ENCODE measurements around the gene PRDX2.
"Not testable (repeated sequence)": the region's sequence is repeated elsewhere in the genome, so short reads cannot be mapped to it uniquely, and the experiment has no call there.

PRDX2 gene

DNA sequence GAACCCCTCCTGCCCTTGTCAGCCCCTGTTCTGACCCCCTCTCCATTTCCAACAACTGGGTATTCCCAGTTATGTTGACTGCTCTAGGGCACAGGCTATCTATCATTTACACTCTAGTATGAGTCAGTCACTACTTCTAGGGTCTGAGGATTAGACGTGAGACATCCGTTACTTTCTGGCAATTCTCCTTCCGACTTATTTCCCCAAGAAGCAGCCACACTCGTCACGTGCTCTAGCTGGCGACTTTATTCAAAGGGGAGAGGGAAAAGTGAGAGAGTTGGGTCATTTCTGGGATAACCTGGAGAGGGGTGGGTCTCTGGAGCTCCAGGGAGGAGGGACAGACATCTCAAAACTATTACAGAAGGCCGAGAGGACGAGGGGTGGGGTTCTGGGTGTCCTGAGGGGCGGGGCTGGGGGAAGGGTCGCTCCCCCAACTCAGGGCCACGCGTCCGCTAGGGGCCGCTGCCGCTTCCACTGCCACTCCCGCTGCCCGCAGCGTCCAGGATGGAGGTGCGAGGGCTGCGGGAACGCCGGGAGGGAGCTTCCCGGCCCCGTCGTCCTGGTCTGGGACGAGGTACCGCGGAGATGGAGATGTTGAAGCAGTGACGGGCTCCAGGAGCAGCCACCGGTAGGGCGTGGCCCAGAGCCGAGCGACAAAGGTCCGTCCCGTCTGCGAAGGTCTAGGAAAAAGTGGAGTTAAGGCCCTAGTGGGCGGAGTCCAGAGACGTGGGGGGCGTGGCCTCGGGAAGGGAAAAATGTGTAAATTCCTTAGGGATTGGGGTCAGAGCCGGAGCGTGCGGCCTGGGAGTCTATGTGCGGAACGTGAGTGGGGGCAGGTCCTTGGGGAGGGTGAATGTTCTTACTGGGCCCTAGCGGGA, 23.9 kb upstream of the PRDX2 start:
- no peak for DNase-seq

DNA sequence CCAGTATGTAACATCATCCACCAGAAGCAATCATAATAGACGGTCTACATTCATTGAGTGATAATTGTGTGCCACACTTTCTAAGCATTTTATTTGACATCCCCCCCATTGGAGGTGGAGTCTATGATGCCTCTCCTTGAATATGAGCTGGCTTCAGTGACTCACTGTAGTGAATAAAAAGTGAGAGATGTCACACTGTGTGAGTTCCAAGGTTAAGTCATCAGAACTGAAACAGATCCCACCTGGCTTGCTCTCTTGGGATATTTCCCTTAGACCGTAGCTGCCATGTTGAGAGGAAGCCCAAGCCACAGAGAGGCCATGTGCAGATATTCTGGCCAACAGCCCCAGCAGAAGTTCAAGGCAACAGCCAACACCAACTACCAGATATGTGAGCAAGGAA, 20.2 kb upstream of the PRDX2 start:
- no peak for DNase-seq

DNA sequence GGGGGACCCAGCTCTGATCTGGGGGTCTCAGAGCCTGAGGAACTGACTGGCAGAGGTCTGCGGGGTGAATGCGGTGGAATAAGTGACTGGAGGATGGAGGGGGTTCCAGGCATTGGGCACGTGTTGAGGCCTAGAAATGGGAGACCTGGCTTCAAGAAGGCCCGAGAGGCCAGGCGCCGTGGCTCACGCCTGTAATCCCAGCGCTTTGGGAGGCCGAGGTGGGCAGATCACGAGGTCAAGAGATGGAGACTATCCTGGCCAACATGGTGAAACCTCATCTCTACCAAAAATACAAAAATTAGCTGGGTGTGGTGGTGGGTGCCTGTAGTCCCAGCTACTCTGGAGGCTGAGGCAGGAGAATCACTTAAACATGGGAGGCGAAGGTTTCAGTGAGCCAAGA, 16.2 kb upstream of the PRDX2 start:
- not testable (repeated sequence) for DNase-seq

DNA sequence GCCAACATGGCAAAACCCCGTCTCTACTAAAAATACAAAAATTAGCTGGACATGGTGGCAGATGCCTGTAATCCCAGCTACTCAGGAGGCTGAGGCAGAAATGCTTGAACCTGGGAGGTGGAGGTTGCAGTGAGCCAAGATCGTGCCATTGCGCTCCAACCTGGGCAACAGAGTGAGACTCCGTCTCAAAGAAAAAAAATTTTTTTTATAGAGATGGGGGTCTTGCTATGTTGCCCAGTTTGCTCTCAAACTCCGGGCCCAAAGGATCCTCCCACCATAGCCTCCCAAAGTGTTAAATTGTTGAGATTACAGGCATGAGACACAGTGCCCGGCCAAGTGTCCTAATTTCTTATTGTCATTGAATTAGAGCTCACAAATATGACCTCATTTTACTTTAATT, 15.6 kb upstream of the PRDX2 start:
- not testable (repeated sequence) for DNase-seq

DNA sequence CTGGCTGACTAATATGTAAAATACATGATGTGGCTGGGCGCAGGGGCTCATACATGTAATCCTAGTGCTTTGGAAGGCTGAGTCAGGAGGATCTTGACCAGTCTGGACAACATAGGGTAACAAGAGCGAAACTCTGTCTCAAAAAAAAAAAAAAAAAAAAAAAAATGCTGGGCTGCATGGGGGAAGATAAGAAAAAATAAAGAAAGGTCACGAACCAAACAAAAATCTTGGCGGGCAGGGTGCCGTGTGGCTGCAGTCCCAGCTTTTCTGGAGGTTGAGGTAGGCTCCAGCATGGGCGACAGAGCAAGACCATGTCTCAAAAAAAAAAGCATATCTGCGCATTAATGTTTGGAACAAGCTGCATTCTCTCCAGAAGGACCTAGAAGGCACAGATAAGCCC, 13.5 kb upstream of the PRDX2 start:
- DNase-seq: no peak

DNA sequence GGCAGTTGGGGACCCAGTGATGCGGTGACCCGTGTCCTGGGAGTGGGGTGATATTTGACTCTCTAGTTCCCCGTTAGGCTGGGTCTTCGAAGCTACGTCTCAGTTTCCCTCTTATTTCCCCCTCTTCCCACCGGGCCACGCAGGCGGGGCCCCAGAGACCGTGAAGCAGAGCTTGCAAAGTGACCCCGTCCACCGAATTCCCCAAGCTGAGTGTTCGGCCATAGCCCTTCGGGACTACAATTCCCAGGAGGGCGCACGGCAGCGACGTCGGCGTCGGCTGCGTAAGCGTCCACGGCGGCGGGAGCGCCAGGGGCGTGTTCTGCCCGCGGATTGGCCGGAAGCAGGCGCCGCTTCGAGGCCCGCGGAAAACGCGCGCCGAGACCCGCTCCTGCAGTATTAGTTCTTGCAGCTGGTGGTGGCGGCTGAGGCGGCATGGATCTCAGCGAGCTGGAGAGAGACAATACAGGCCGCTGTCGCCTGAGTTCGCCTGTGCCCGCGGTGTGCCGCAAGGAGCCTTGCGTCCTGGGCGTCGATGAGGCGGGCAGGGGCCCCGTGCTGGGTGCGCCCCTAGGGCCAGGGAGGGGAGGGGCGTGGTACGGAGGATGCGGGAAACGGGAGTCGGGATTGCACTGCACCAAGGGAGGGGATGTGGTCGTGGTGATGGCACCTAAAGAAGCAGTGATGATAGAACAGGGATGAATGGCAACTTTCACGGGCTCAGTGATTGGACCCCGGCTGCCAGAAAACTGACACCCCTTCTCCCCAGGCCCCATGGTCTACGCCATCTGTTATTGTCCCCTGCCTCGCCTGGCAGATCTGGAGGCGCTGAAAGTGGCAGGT, 4.9 kb upstream of the PRDX2 start, which contains the start of gene RNASEH2A:
Gene RNASEH2A, plus strand, starts transcription at position 343 of the 840 bp plus-strand sequence. Its CDS starts 90 bp downstream, at position 433.
- peak; percentile 90 for DNase-seq

DNA sequence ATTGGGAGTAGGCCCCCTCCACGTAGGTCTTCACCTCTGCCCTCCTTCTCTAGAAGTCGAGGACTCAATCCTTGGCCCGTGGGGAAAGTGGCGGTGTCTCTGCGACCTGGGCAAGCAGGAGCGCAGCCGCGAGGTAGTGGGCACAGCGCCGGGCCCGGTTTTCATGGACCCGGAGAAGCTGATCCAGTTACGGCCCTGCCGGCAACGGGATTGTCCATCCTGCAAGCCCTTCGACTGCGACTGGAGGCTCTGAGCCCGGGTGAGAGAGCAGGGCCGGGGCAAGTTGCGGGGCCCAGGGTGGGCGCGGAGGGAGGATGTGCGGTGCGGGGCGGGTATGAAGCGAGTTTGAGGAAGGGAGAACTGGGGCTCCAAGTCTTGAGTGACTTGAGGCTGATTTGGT, 2.5 kb upstream of the PRDX2 start:
- no peak for DNase-seq

DNA sequence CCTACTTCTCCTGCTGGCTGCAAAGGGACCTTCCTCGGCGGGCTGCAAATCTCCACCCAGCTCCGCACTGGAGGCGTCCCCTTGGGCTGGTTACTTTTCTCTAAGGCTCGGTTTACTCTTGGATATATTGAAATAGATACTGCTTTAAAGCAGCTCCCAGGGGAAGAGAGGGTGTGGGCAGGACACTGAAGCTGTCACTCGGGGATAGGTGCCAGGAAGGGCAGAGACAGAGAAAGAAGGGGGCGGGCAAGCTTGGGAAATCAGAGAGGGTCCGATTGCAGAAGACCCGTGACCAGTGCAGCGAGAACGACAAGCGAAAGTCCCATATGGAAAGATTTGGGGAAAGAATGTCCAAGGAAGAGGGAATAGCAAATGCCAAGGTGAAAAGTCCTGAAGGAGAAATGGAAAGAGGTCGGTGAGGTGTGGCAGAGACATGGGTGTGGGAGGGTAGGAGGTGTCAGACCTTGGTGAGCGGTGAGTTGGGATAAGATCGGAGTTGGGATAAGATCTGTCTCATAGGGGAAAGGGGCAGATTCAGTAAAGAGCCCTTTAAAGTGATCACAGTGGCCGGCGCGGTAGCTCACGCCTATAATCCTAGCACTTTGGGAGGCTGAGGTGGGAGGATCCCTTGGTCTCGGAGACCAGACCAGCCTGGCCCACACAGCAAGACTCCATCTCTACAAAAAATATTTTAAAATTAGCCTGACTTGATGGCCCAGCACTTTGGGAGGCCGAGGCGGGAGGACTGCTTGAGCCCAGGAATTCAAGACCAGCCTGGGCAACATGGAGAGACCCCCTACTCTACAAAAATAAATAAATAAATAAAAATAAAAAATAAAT, 887 bp upstream of the PRDX2 start:
- DNase-seq: no peak

DNA sequence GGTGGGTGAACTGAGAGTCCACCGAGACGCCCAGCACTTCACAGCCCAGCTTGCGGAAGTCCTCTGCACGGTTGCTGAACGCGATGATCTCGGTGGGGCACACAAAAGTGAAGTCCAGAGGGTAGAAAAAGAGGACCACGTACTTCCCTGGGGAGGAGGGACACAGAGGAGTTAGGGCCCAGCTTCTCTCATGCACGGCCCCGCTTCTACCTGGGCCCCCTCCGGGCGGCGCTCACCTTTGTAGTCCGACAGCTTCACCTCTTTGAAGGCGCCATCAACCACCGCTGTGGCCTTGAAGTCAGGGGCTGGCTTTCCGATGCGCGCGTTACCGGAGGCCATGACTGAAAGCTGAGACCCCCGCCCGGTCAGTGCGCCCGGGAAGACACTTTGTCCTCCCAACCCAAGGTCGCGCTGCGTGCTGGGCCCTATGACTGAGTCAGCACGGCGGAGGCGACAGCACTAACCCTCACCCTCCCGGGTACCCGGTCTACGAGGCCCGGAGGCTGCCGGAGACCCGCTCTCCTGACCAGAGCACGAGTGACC, 606 bp downstream of the PRDX2 start:
- peak; percentile 14 for DNase-seq

DNA sequence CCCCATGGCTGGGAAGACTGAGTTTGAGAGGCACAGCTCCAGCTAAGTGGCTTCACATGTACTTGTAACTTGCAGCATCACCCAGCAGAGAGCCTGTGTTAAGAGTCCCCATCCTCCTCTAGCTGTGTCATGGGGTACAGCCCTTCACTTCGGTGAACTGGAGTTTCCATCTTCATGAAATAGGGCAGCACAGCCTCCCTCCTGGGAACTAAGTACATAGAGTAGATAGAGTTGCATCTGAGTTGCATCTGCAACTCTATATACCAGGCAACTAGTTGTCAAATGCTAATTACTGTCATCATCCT, 1.2 kb downstream of the PRDX2 start:
- DNase-seq: no peak

DNA sequence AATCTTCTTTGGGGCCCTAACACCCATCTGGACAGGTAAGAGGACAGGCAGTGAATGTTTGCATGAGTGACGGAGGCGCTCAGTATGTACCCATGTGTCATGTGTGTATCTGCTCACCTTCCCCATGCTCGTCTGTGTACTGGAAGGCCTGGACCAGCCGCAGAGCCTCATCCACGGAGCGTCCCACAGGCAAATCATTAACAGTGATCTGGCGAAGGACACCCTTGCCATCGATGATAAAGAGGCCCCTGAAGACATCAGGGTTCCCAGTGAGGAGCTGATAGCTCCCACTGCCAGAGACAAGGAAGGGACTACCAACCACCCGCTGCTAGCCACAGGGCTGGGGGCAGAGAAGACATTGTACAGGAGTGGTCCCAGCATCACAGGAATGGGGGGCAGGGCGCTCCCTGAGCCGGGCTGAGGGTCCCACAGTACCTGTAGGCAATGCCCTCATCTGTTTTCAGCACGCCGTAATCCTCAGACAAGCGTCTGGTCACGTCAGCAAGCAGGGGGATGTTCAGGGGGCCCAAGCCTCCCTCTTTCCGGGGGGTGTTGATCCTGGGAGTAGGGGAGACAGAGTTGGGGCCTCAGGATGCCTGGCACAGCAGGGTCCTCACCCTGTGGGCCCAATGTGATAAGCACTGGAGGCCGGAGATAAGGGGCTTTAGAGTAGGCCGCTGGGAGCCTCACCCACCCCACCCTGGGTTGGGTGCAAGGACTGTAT, 1.7 kb downstream of the PRDX2 start:
- DNase-seq: peak; percentile 92

DNA sequence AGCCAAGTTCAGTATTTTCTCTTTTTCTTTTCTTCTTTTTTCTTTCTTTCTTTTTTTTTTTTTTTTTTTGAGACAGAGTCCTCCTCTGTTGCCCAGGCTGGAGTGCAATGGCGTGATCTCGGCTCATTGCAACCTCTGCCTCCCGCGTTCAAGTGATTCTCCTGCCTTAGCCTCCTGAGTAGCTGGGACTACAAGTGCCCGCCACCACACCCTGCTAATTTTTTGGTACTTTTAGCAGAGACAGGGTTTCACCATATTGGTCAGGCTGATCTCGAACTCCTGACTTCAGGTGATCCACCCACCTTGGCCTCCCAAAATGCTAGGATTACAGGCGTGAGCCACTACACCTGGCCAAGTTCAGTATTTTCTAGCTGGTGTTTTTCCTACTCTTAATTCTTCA, 4.0 kb downstream of the PRDX2 start:
- not testable (repeated sequence) for DNase-seq

DNA sequence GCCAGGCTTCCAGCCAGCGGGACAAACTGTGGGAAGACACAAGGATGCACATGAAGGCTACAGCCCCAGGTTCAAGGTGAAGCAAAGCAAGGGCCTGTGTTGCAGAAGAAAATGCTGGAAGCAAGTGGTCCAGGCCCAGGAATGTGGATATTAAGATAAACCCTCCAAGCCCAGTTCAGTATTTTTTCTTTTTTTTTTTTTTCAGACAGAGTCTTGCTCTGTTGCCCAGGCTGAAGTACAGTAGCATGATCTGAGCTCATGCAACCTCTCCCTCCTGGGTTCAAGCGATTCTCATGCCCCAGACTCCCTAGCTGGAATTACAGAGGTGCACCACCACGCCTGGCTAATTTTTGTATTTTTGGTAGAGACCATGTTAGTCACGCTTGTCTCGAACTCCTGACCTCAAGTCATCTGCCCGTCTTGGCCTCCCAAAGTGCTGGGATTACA, 4.4 kb downstream of the PRDX2 start:
- DNase-seq: peak; percentile 32

DNA sequence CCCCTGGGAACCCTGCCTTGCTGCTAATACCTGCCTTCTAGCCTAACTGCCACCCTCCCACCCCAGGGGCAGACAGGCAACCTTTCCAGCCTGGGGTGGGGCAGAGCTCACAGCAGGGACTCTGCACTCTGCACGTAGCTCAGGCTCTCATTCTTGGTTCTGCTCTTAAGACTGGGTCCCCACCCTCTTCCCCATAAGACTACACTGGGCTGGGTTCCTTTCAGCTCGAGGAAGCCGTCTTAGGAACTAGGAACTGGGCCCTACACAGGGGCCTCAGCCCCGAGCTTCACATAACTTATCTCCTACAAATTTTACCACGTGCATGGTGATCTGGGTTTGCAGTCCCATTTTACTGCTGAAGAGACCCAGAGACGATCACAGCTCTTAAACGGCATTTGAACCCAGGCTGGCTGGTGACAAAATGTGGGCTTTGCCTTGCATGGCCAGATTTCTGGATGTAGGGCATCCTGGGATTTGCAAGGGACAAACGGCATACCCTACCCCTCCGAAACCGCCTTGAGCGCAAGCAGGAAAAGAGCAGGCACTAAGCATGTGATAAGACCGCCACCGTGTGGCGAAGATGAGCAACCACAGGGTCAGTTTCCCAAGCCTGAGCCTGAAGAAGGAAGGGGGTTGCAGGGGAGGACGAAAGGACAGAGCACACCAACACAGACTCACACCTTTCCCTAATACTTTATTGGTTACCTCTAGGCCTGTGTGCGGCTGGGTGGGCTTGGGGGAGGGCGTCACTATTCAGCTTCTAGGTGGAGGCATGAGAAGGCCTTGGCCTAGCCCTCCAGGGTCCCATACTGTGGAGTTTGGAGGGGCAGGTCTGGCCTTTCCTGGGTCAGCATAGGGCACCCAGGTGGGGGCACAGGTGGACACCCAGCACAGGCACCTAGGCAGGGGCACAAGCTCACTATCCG, 5.2 kb downstream of the PRDX2 start:
- peak; percentile 88 for DNase-seq

DNA sequence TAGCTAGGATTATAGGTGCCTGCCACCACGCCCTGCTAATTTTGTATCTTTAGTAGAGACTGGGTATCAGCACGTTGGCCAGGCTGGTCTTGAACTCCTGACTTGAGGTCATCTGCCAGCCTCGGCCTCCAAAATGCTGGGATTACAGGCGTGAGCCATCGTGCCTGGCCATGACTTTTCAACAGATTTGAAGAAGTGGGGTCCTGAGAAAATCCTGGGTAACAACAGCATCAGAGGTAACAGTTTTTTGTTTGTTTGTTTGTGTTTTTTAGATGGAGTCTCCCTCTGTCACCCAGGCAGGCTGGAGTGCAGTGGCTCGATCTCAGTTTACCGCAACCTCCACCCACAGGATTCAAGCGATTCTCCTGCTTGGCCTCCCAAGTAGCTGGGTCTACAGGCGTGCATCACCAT, 6.6 kb downstream of the PRDX2 start:
- DNase-seq: peak; percentile 19

DNA sequence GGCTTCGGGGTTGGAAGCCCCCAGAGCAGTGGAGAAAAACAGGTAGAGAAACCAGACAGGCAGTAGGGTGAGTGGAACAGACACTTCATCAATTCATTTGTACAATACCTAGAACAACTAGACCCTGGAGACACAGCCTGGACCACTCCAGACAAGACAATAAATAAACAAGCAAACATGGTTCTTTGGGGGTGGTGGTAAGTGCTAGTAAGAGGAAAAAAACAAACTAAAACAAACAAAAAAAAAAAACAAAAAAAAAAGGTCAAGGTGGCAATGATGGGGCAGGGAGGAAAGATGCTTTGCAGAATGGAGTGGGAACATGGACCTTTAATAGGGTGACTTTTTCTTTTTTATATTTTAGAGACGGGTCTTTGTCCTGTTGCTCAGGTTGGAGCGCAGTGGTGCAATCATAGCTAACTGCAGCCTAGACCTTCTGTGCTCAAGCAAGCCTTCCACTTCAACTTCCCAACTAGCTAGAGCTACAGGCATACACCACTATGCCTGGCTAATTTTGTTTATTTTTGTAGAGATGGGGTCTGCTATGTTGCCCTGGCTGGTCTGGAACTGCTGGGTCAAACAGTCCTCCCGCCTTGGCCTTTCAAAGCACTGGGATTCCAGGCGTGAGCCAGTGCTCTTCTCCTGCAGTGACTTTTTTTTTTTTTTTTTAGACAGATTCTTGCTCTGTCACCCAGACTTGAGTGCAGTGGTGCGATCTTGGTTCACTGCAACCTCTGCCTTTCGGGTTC, 7.2 kb downstream of the PRDX2 start:
- DNase-seq: no peak

DNA sequence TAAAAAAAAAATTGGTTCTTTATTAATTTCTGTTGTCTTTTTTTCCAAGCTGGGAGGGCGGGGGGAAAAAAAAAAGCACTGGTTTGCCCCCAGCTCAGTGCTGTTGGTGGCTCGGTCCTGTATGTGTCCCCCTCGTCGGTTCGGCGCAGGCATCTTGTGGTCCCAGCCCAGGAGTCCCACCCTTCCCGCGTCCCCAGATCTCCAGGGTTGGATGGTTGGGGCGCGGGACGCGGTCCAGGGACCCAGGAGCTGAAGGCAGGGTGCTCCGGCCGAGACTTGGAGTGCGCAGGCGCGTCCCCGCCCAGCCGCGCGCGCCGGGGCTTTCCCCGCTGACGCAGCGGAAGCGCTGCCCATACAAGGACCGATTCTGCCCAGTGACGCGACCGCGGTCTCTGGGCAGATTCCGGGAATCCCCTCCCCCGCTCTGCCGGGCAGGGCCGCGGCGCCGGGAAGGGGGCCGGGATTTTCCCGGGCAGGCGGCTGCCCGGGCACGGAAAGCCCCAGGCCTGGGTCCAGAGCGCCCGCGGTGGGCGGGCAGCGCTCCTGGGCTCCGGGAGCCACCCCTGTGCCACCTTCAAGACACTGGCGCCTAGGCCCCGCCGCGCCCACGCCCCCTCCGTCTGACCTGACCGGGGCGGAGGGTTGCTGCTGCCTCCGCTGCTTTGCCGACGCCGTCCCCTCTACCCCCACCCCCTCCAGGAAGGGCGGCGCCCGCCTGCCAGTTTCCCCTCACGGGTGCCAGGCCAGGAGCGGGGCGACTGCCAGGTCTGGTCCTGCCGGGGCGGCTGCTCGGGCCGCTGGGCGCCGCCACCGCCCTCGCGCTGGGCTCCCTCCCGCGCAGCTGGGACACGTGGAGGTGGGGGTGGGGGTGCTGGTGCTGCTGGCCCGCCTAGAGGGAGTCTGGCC, 8.1 kb downstream of the PRDX2 start:
- DNase-seq: peak; percentile 94

DNA sequence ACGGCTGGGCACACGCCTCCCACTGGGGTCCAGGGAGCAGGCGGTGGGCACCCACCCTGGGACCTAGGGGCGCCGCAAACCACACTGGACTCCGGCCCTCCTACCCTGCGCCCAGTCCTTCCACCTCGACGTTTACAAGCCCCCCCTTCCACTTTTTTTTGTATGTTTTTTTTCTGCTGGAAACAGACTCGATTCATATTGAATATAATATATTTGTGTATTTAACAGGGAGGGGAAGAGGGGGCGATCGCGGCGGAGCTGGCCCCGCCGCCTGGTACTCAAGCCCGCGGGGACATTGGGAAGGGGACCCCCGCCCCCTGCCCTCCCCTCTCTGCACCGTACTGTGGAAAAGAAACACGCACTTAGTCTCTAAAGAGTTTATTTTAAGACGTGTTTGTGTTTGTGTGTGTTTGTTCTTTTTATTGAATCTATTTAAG, 8.7 kb downstream of the PRDX2 start:
- no peak for DNase-seq
